HUES64 (cell line): Measurements from ENCODE around the gene KCNRG.

Experiments used
- H3K27ac ChIP-seq: 2 replicates; pipeline ENCODE4 v1.7.0; 2013; ENCODE audit warnings: low read depth, low read length, inconsistent platforms
- H3K27me3 ChIP-seq: 2 replicates; pipeline ENCODE4 v1.6.1; 2013; ENCODE audit warnings: mild to moderate bottlenecking, low read length; ENCODE audit not compliant: insufficient read depth
- H3K36me3 ChIP-seq: 2 replicates; pipeline ENCODE4 v1.6.1; 2013; ENCODE audit warnings: mild to moderate bottlenecking, low read length; ENCODE audit not compliant: insufficient read depth
- H3K4me1 ChIP-seq: 2 replicates; pipeline ENCODE4 v1.6.1; 2013; ENCODE audit warnings: mild to moderate bottlenecking, low read length, moderate library complexity; ENCODE audit not compliant: insufficient read depth
- H3K4me3 ChIP-seq: 2 replicates; pipeline ENCODE4 v1.5.1; 2013; ENCODE audit warnings: mild to moderate bottlenecking, low read length, moderate library complexity
- H3K9ac ChIP-seq: 2 replicates; pipeline ENCODE4 v1.6.1; 2013; ENCODE audit warnings: mild to moderate bottlenecking, low read depth, low read length
- H3K9me3 ChIP-seq: 2 replicates; pipeline ENCODE4 v1.6.1; 2013; ENCODE audit warnings: low read depth, low read length; ENCODE audit not compliant: insufficient read depth
- WGBS: fragments of 150-250, 120-280 bp; methylation state at CpG from one replicate; pipeline ENCODE4 v1.1.7; 2013; ENCODE audit warnings: missing lambda C conversion rate; 5-methylcytosine and 5-hydroxymethylcytosine counted together

The KCNRG gene

DNA sequence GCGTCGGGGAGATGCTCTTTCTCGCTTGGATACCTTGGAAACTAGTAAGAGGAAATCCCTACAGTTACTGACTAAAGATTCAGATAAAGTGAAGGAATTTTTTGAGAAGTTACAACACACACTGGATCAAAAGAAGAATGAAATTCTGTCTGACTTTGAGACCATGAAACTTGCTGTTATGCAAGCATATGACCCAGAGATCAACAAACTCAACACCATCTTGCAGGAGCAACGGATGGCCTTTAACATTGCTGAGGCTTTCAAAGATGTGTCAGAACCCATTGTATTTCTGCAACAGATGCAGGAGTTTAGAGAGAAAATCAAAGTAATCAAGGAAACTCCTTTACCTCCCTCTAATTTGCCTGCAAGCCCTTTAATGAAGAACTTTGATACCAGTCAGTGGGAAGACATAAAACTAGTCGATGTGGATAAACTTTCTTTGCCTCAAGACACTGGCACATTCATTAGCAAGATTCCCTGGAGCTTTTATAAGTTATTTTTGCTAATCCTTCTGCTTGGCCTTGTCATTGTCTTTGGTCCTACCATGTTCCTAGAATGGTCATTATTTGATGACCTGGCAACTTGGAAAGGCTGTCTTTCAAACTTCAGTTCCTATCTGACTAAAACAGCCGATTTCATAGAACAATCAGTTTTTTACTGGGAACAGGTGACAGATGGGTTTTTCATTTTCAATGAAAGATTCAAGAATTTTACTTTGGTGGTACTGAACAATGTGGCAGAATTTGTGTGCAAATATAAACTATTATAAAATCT is 2.7 kb upstream of the KCNRG start:
- Histone ChIP-seq H3K9me3 (no peaks in the 10 kb centered on the region), H3K9ac (no peak overlapping the region), H3K27ac (no peak overlapping the region), H3K4me3 (no peak overlapping the region), H3K27me3 (no peaks in the 10 kb centered on the region), H3K4me1 (peaks cover 25% of the 10 kb centered on the region), H3K36me3 (peaks cover 56% of the 10 kb centered on the region)
- 97% methylated on average over 6 of the region's 6 CpGs for WGBS

DNA sequence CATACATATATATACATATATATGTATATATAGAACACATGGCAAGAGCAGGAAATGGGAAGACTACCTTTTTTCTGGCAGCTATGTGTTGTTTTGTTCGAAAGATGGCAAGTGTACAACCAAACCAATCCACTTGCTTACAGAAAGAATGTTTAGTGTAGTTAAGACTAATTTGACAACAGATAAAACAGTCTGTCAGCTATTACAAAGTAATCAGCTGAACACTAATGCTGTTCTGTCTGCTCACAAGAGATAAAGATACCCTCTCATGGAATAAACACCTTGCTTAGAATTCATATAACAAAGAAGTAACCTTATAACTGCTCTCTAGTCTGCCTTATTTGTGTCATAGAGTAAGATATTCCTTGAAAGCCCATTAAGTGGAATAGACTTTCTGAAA is 858 bp upstream of the KCNRG start:
- Histone ChIP-seq H3K4me3 (no peak overlapping the region), H3K27ac (peak overlapping the region; percentile 27; the same call in 1 of the 2 replicates), H3K4me1 (peaks cover 25% of the 10 kb centered on the region), H3K9ac (no peak overlapping the region), H3K27me3 (no peaks in the 10 kb centered on the region), H3K9me3 (no peaks in the 10 kb centered on the region), H3K36me3 (peaks cover 46% of the 10 kb centered on the region)
- no CpG with 5 or more reads among the region's 1 CpG for WGBS

DNA sequence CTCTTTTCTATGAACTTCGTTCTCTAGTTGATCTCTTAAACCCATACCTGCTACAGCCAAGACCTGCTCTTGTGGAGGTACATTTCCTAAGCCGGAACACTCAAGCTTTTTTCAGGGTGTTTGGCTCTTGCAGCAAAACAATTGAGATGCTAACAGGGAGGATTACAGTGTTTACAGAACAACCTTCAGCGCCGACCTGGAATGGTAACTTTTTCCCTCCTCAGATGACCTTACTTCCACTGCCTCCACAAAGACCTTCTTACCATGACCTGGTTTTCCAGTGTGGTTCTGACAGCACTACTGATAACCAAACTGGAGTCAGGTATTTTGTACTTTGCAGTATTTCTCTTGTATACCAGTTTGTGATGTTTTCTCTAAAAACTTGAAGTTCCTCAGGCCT is 506 bp downstream of the KCNRG start:
- WGBS, result 27% methylated on average over 4 of the region's 4 CpGs
- no peaks in the 10 kb centered on the region for H3K27me3 ChIP-seq
- H3K4me1 ChIP-seq, result peaks cover 25% of the 10 kb centered on the region
- no peaks in the 10 kb centered on the region for H3K9me3 ChIP-seq
- no peak overlapping the region for H3K9ac ChIP-seq
- H3K27ac ChIP-seq, result peak overlapping the region; percentile 88
- H3K4me3 ChIP-seq, result no peak overlapping the region
- peaks cover 35% of the 10 kb centered on the region for H3K36me3 ChIP-seq

DNA sequence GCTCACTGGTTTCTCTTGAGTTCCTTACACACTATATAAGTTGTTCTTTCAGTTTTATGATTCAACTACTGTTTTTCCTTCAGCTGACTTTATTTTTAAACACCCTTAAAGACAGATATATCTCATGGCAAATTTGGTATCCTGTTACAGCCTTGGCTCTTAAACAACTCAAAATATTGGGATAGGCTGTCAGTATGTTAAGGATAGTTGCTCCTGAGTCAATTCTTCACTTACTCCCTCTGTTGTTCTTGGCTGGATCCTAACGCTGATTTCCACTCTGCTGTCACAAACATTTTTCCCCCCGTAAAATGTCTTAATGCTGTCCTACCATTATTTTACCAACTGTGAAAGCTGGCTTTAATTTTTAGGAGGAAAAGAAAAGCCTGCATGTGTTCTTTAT is 1.2 kb downstream of the KCNRG start:
- Histone ChIP-seq H3K4me3 (no peak overlapping the region), H3K36me3 (peaks cover 28% of the 10 kb centered on the region), H3K9ac (no peak overlapping the region), H3K27me3 (no peaks in the 10 kb centered on the region), H3K4me1 (peaks cover 25% of the 10 kb centered on the region), H3K27ac (peak overlapping the region; percentile 88; the same call in 1 of the 2 replicates), H3K9me3 (no peaks in the 10 kb centered on the region)
- 91% methylated on average over 2 of the region's 2 CpGs for WGBS

DNA sequence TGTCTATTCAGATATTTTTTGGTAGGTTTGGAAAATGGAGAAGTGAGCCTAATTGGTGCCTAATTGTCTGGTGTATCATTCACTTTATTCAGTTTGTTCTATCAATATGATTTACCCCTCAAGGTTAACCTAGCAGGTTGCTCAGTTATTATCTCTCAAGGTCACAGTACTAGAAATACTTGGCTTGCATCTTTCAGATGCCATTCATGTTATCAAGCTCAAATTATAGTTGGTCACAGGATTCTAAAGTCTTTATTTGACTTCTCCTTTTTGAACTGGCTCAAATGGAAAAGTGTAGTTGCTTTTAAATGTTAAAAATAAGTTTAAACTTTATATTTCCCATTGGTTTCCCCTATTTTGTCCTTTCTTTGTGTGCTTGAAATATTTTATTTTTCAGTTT is 2.6 kb downstream of the KCNRG start:
- peaks cover 14% of the 10 kb centered on the region for H3K36me3 ChIP-seq
- no peaks in the 10 kb centered on the region for H3K9me3 ChIP-seq
- no peak overlapping the region for H3K9ac ChIP-seq
- H3K4me3 ChIP-seq, result no peak overlapping the region
- no peak overlapping the region for H3K27ac ChIP-seq
- H3K27me3 ChIP-seq, result no peaks in the 10 kb centered on the region
- peaks cover 25% of the 10 kb centered on the region for H3K4me1 ChIP-seq

DNA sequence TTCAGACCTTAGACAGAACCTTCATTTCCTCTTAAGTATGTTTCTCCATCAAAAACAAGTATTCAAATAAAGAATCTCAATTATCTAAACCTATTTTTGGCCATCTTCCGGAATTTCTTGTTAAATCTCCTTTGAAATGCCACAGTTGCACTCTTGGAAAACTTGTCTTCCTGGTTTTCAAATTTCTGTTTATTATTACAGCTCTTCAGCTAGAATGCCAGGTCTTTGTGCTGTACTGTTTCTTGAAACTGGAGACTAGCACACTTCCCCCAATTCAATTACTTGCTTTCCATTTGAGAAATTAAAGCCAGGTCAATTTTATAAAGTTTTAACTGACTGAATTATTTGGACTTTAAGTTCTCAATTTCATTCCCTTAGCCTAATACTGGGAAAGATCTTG is 10.2 kb downstream of the KCNRG start:
- H3K4me3 ChIP-seq, result no peak overlapping the region
- no peaks in the 10 kb centered on the region for H3K4me1 ChIP-seq
- H3K27me3 ChIP-seq, result no peaks in the 10 kb centered on the region
- H3K27ac ChIP-seq, result no peak overlapping the region
- H3K9me3 ChIP-seq, result no peaks in the 10 kb centered on the region
- WGBS, result 93% methylated on average over 1 of the region's 1 CpG
- H3K36me3 ChIP-seq, result 0 out of 2 replicates have a peak, but pooled peaks cover 3% of the 10 kb centered on the region
- no peak overlapping the region for H3K9ac ChIP-seq

DNA sequence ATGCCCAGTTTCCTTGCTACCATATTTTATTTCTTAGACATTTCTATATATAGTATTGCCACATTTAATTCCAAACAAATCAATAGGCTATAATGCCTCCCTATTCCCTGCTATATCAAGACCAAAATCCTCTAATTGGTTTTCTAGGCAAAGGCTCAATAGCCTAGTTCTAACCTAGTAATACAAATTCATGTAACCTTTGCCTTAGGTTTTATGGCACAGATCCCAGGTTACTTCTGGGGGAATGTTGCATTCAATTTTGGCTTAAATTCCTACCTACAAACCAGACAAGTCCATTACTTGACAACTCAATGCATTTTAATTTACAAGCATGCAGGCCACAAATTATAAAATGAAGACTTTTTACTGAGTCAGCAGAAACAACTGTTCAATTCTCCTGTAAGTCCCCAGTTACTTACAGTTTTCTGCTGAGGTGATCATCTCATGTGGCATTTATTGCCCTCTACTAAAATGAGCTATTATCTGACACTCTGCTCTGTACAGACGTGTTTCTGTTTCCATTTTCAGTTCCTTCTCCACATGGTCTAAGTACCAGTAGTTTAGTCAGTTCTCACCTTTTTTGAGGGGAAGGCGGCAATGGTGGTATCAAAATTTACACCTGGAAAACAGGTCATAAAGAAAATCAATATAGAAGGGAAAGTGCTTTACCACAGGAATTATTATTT is 11.7 kb downstream of the KCNRG start:
- Histone ChIP-seq H3K9ac (no peak overlapping the region), H3K4me3 (no peak overlapping the region), H3K27ac (no peak overlapping the region), H3K9me3 (no peaks in the 10 kb centered on the region), H3K4me1 (no peaks in the 10 kb centered on the region), H3K36me3 (0 out of 2 replicates have a peak, but pooled peaks cover 3% of the 10 kb centered on the region), H3K27me3 (no peaks in the 10 kb centered on the region)
- 95% methylated on average over 2 of the region's 2 CpGs for WGBS

DNA sequence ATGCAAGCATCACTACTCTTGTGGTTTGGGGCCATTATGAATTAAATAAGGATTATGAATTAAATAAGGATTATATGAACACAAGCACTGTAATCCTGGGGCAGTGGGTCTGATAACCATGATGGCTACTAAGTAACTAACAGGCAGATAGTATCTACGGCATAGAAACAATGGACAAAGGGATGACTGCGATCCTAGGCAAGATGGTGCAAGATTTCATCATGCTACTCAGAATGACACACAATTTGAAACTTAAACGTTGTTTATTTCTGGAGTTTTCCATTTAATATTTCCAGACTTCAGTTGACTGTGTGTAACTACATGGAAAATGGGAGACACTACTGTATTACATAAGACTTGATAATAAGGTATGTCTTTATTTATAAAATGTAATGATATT is 15.1 kb downstream of the KCNRG start:
- no peak overlapping the region for H3K27ac ChIP-seq
- no peak overlapping the region for H3K4me3 ChIP-seq
- H3K9me3 ChIP-seq, result no peaks in the 10 kb centered on the region
- no peaks in the 10 kb centered on the region for H3K4me1 ChIP-seq
- no peaks in the 10 kb centered on the region for H3K36me3 ChIP-seq
- H3K9ac ChIP-seq, result no peak overlapping the region
- WGBS, result 89% methylated on average over 3 of the region's 3 CpGs
- no peaks in the 10 kb centered on the region for H3K27me3 ChIP-seq

DNA sequence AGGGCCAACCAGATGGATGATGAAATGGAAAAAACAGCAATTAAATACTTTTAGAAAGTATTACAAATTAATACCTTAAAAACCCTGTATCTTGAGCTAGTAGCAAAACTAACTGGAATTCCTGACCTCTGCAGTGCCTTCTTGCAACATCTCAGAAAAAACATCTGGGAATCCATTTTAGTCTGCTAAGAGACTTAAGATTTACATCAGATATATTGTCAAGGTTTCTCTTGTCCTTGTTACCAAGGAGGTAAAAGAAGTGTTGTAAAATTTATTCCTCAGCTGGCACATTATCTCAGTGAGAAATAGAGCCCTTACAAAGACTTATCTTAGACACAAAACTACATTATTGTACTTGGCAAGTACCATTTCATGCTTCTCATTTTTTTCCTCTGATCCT is 18.5 kb downstream of the KCNRG start:
- no peak overlapping the region for H3K4me3 ChIP-seq
- no peaks in the 10 kb centered on the region for H3K4me1 ChIP-seq
- H3K36me3 ChIP-seq, result no peaks in the 10 kb centered on the region
- H3K27me3 ChIP-seq, result no peaks in the 10 kb centered on the region
- no peak overlapping the region for H3K9ac ChIP-seq
- H3K9me3 ChIP-seq, result no peaks in the 10 kb centered on the region
- H3K27ac ChIP-seq, result no peak overlapping the region

DNA sequence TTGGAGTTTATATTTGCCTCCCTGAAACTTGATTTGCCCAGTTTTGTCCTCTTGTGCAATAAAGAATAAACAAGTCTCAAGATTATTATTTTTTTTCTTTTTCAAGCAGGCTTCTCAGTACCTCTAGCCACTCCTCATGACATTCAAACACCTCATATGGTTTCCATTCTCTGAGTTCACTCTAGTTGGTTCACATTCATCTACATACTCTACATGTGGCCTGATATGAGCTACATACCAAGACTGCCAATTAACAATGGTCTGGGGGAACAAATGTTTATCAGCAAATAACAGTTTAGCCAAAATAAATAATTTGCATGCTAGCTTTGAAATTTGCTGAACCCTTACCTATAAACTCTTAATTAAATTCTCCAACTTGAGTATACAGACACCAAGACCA is 22.5 kb downstream of the KCNRG start:
- Histone ChIP-seq H3K27ac (no peak overlapping the region), H3K4me1 (no peaks in the 10 kb centered on the region), H3K4me3 (no peak overlapping the region), H3K9ac (no peak overlapping the region), H3K36me3 (no peaks in the 10 kb centered on the region; the same call in 1 of the 2 replicates), H3K9me3 (no peaks in the 10 kb centered on the region), H3K27me3 (no peaks in the 10 kb centered on the region)

DNA sequence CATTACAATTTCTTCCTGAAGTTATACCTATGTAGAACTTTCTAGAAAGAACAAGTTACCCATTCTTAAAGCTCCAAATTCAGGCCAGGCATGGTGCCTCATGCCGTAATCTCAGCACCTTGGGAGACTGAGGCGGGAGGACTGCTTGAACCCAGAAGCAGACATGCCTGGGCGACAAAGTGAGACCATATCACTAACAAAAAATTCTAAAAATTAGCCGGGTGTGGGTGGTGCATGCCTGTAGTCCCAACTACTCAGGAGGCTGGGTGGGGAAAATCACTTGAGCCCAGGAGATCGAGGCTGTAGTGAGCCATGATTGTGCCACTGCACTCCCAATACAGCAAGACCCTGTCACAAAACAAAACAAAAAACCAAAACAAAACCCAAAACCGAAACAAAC is 23.0 kb downstream of the KCNRG start:
- Histone ChIP-seq H3K27me3 (no peaks in the 10 kb centered on the region), H3K36me3 (no peaks in the 10 kb centered on the region; the same call in 1 of the 2 replicates), H3K9ac (no peak overlapping the region), H3K27ac (no peak overlapping the region), H3K4me3 (no peak overlapping the region), H3K9me3 (no peaks in the 10 kb centered on the region), H3K4me1 (no peaks in the 10 kb centered on the region)
- 94% methylated on average over 6 of the region's 6 CpGs for WGBS
